Brain microvascular endothelial cell (primary cell): Measurements from ENCODE around the gene PEX11G.

Experiments used
- DNase-seq: peaks from one replicate; pipeline ENCODE4 v3.0.0-alpha.2; 2020
- H3K27ac ChIP-seq: fragments of 250-450 bp; sonication (Bioruptor Pico); 2 replicates; pipeline ENCODE4 v1.5.1; 2020; ENCODE audit warnings: mild to moderate bottlenecking, moderate library complexity
- H3K27me3 ChIP-seq: fragments of 250-450 bp; sonication (Bioruptor Pico); replicated peaks from 2 replicates; pipeline ENCODE4 v1.5.1; 2020; ENCODE audit warnings: mild to moderate bottlenecking
- H3K36me3 ChIP-seq: fragments of 250-450 bp; sonication (Bioruptor Pico); replicated peaks from 2 replicates; pipeline ENCODE4 v1.5.1; 2020; ENCODE audit warnings: mild to moderate bottlenecking
- H3K4me3 ChIP-seq: 2 replicates; pipeline ENCODE4 v1.5.1; 2011; ENCODE audit warnings: low read depth, mild to moderate bottlenecking, control low read depth, low read length, moderate library complexity
- in situ Hi-C: cut with HindIII; loops from 2 replicates; pipeline ENCODE4 v1.10.0; 2017; ENCODE audit warnings: low sequenced_read_pairs, low pct_ligation_motif_present
- TF ChIP-seq, protein P1 (sequence below): IDR thresholded peaks from 2 replicates; pipeline ENCODE4 v1.5.1; 2011; ENCODE audit warnings: low read depth, mild to moderate bottlenecking, moderate library complexity, low read length, control low read depth, inconsistent platforms; ENCODE audit errors: missing control alignments

The PEX11G gene

DNA sequence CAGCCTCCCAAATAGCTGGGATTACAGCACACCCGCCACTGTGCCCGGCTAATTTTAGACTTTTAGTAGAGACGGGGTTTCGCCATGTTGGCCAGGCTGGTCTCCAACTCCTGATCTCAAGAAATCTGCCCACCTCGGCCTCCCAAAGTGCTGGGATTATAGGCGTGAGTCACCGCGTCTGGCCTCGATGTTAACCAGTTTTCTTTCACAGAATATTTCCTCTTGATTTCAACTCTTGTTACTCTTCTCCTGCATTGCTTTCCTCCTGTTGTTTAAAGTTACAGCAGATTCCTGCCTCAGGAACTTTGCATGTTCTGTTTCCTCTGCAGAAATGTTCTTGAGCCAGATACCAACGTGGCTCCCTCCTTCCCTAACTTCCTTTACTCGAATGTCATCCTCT lies 3.7 kb upstream of the PEX11G start:
- DNase-seq = no peak
- Histone ChIP-seq H3K27me3 (no peaks in the 10 kb centered on the region), H3K36me3 (no peaks in the 10 kb centered on the region), H3K27ac (no peak overlapping the region), H3K4me3 (no peak overlapping the region)
- in situ Hi-C loops = no loop called here
- TF ChIP-seq, protein P1, sequence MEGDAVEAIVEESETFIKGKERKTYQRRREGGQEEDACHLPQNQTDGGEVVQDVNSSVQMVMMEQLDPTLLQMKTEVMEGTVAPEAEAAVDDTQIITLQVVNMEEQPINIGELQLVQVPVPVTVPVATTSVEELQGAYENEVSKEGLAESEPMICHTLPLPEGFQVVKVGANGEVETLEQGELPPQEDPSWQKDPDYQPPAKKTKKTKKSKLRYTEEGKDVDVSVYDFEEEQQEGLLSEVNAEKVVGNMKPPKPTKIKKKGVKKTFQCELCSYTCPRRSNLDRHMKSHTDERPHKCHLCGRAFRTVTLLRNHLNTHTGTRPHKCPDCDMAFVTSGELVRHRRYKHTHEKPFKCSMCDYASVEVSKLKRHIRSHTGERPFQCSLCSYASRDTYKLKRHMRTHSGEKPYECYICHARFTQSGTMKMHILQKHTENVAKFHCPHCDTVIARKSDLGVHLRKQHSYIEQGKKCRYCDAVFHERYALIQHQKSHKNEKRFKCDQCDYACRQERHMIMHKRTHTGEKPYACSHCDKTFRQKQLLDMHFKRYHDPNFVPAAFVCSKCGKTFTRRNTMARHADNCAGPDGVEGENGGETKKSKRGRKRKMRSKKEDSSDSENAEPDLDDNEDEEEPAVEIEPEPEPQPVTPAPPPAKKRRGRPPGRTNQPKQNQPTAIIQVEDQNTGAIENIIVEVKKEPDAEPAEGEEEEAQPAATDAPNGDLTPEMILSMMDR = no peak

GRCh38 chr19:7492142-7492541 lies 3.3 kb upstream of the PEX11G start:
- DNase-seq = no peak
- in situ Hi-C loops = no loop called here
- no peak overlapping the region for H3K4me3 ChIP-seq

DNA sequence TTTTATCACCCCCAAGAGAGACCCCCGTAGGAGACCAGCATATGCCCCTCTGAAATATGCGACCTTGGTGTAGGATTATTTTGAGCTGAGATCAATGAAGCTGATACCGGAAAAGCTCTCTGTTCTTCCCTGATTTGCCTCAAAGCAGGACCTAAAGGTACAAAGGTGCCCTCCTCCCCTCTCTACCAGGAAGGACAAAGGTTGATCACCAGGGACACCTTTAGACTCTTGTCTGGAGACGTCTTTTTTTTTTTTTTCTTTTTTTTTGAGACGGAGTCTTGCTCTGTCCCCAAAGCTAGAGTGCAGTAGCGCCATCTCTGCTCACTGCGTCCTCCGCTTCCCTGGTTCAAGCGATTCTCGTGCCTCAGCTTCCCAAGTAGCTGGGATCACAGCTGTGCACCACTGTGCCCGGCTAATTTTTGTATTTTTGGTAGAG lies 792 bp upstream of the PEX11G start:
- in situ Hi-C loops = no loop called here
- Histone ChIP-seq H3K27me3 (no peaks in the 10 kb centered on the region), H3K27ac (no peak overlapping the region), H3K4me3 (no peak overlapping the region), H3K36me3 (no peaks in the 10 kb centered on the region)
- DNase-seq = no peak
- TF ChIP-seq, protein P1 = no peak

More at GRCh38 chr19:7492142-7492541, 3.3 kb upstream of the PEX11G start:
- H3K27me3 ChIP-seq = no peaks in the 10 kb centered on the region
- no peaks in the 10 kb centered on the region for H3K36me3 ChIP-seq
- no peak overlapping the region for H3K27ac ChIP-seq
- TF ChIP-seq, protein P1 = no peak

GRCh38 chr19:7486923-7487322 lies 1.9 kb downstream of the PEX11G start:
- TF ChIP-seq, protein P1 = no peak
- no peak for DNase-seq
- in situ Hi-C loops = no loop called here
- Histone ChIP-seq H3K36me3 (no peaks in the 10 kb centered on the region), H3K27me3 (no peaks in the 10 kb centered on the region), H3K27ac (no peak overlapping the region), H3K4me3 (no peak overlapping the region)

DNA sequence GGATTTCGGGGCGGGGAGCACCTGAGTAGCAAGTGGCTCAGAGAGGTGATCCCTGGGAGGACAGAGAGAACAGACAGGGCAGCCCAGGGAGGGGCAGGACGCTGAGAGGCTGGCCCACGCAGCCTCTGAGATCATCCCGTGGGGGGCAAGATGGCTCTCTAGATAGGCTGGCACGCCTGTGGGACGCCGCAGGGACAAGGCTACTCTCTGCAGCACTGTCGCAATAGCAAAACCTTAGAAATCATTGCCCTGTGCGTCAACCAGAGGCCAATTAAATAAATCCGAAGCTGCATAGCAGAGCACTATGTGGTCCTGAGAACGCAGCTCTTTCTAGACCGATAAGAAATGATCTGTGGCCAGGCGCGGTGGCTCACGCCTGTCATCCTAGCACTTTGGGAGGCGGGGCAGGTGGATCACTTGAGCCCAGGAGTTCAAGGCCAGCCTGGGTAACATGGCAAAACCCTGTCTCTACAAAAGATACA lies 5.1 kb downstream of the PEX11G start:
- DNase-seq = no peak
- TF ChIP-seq, protein P1 = no peak
- Histone ChIP-seq H3K27me3 (no peaks in the 10 kb centered on the region), H3K4me3 (no peak overlapping the region), H3K36me3 (no peaks in the 10 kb centered on the region), H3K27ac (no peak overlapping the region)
- in situ Hi-C loops = no loop called here
